Stimulated activated CD4-positive, alpha-beta T cell treated with anti-CD3 and anti-CD28 coated beads, Interleukin-2, amount 100 ng/mL, for 4 hours (primary cell): ENCODE measurements around the gene EFNA5.

Experiments
- DNase-seq: peaks from one replicate; pipeline ENCODE4 v3.0.0-alpha.2; 2020; ENCODE audit warnings: low read depth

The EFNA5 gene

DNA sequence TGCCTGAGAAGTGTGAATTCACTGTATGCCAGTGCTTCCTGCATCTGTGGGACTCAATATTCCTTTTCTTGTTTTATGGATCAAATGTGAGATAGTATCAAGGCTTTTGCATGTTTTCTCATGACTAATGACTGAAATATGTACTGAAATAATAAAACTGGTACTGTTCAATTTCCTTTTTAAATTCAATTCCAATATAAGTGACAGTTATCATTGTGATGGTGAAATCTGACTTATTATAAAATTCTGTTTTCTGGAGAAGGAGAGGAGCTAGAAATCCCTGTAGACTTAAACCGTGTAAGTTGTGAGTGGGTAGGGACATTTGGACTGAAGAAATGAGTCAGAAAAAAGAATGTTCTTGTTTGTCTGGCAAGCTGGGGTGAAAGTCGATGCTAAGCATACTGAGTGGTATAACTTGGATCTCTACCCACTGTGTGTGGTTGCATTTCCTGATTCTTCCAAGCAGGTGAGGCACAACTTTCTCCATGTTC is 245.2 kb downstream of the EFNA5 start:
- no peak for DNase-seq

DNA sequence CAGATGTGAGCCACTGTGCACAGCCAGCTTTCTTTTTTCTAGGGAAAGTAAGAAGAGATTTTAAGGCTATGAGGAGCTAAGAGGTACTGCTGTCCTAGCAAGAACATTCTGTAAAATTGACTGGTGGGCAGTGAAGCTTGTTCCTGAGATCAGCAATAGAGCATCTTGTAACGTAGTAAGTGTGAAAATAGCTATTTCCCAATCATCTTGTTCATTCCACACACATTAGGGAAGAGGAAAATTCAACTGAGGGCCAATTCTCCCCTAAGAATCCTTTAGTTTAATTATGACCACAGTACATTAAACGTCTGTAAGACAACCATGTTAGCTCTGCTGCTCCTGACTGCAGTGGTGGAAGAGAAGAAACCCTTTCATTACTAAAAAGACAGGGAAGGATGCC is 246.2 kb downstream of the EFNA5 start:
- no peak for DNase-seq

DNA sequence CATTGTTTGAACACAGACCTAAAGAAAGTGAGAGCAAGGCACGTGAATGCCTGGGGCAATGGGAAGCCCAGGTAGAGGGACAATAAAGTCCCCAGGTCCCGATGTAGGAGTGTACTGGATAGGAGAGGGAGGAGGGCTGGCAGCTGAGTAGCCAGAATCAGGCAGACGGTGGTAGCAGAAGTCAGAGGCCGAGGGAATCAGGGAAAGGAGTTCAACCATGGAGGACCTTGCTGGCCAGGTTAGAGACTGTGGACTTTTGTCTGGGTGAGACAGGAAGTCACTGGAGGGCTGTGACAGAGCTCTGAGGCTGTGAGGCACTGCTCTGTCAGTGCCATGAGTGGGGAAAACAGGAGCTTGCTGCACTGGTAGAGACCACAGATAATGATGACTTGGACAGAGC is 248.2 kb downstream of the EFNA5 start:
- no peak for DNase-seq

DNA sequence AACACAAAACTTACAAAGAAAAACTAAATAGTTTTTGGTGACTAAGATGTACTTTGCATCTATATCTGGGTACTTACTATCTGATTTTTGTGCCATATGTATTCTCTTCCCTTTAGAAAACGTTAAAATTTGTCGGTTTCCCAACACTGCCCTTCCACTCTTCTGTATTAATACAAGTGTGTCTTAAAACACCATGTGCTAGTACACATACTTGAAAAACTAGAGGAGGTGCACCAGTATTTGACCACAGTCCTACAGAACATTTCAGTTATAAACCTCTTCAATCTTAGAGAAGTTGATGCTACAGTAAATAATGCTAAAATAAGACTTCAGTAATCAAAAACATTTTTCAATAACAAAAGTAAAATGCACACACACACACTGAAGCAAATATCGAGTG is 251.2 kb downstream of the EFNA5 start:
- DNase-seq, result no peak

DNA sequence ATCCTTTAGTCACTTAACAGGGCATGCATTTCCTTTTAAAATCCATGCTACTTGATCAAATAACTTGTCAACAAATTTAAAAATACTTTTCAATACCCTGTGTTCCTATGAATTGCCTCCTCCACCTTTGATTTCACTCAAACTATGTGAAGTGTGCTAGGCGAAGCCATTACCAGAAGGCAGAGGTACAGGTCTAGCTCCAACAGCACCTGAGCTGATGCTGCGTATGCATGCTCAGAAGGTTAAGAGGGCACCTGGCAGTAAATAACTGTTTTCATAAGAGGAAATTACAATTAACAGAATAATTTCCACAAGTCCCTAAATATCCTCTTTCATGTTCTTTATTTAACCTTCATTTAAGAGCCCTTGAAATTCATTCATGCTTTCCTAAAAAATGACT is 251.8 kb downstream of the EFNA5 start:
- DNase-seq, result no peak

DNA sequence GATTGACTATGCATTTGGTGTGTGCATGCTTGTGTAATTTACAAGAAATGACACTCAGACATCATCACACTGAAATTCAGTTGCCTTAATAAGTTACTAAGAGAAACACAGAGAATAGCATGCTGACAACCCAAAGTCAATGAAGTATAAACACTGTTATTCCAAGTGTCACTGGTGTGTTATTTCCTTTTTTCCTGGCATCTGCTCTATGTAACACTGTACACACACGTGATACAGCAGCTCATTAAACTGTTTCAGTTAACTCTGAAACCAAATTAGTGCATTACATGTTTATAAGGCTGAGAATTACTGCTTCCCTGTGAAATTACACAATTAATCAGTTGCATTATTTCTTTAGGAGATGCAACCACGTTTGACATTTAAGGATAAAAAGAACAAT is 252.7 kb downstream of the EFNA5 start:
- DNase-seq, result no peak

DNA sequence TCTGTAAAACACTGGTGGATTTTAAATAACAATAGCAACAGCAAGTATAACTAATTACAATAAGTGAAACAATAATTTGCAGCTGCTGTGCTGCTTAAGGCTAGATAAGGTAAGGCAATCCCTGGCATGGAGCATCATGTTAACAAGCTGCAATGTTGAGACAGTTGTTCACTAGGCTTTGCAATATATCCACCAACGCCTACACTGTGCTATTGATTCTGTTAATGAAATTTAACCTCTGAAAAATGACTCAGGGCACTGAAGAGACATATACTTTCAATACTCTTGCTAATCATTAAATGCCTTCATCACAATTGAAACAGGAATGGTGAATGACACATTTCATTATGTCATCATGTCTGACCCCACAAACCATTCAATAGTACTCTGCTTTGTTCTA is 255.0 kb downstream of the EFNA5 start:
- no peak for DNase-seq

DNA sequence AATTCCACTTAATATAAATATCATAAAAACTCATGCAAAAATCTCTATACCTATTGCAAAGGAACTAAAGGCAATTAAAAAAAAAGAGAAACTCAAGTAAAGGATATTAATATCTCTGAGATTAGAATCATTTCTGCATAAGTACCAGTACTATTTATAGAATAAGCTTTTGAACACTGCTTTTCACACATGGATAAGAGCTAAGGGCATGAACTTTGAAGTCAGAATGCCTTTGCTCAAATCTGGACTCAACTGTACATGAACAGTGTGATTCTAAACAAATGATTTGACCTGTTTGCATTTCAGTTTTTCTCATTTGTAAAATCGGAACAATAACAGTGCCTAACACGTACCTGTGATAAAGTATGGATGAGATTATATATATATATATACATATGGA is 255.9 kb downstream of the EFNA5 start:
- DNase-seq, result no peak

DNA sequence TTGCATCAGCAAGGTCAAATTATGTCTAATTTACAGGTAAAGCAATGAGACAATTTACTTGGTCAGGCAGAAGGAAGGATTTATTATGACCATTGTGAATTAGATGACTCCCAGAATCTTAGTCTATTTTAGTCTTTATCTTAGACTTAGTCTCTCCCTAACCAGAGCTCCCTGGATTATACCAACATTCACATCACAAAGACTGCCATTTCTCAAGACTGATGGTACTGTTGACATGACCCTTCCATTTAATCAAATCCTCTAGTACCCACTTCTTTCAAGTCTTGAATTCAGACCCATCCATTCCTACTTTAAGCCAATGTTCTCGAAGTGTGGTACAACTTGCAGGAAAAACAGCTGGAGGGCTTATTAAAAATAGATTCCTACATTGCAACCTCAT is 257.0 kb downstream of the EFNA5 start:
- no peak for DNase-seq

DNA sequence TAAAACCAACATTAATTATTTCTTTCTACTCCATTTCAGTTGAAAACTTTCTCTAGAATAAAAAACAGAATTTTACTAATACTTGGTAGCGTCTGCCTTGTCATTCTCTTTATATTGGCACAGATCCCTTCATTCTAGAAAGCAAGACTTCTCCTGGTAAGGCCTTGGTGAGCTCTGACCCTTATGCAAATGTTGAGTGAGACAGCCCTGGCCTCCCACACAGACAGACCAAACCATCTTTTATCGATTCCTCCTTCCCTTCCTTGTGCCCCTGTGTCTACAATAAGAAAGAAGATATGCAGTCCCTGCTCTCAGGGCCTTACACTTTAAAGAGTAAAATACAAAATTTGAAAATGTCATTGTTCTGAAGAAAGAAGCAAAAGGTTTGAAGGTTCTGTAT is 262.2 kb downstream of the EFNA5 start:
- DNase-seq, result no peak

DNA sequence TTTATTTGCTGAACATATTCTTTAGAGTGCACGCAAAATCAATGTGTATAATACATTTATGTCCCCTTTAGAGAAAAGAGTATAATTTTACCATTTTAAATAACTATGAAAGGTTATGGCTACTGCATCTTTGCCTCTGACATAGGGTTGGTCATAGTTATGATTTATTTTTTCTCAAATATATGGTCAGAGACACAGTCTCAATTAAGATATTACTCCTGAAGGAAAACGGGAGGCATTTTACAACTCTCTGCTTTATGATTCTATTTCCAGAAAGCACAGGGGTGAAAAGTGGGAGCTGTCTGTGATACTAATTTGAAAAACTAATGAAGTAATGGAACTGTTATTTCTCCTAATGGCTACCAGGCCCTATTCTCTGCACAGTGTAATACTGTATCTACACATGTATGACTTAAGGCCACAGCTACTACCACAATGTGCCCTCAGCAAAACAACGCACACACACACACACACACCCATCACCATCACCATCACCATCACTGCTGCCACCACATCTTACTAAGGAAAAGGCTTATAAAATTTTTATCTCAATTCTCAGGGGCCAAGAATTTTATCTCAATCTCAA is 262.9 kb downstream of the EFNA5 start:
- no peak for DNase-seq

DNA sequence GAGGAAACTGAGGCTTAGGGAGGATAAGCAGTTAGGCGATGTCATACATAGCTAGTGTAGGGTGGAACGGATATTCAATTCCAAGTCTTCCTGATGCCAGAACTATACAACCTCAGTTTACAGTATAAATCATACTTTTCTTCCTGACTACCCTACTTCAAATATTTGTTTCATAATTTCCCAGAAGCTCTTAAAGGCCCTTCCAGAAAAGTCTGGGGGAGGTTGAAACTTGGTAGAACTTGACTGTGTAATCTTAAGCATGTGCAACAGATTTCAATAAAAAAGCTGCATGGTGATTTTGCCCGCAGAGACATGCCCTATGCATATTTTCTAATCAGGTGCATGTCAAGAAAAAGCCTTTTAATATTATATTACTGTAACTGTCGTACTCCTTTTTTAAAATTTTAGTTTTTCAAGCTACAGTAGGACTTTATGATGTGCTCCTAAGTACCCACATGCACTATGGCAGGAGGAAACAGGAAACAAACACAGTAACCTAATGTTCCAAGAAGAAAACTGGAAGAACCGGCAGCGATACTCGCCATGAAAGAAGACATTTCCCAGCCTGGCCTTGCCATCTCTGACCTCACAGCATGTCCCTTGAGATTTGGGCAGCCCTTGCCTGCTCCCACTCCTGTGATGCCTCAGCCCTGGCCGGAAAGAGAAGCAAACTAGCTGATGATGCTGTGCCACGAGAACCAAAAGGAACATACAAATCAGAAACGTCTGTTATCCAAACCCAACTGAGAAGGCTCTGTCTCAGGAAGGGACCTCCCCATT is 266.0 kb downstream of the EFNA5 start:
- DNase-seq, result no peak

DNA sequence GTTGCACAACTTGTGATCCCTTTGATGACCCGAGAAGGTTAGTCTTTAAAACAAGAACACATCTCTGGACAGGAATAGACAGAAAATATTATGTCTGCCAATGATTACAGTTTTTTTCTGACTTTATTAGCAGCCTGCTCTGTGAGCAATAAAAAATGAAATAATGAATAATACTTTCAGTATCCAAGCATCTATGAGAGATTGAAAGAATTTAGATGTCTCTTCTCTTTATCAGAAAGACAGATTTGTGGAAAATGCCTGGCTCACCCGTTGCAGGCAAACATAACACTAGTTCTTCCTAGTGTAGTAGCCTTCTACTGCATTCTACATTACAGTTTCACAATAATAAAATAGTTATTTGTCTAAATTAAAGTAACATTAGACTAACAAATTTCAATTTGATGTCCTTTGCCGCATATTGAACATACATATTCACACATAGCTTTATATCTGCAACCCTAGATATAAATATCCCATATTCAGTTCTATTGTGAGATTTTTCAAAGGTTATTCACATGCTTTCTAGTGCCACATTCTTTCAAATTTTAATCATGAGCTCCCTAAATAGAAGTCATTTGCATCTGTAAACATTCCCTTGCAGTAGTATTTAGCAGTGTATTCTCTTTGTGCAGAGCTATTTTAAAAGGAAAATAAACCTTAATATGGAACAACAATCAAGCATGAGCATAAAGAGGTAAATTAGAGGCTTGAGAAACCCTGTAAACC is 267.3 kb downstream of the EFNA5 start:
- no peak for DNase-seq

DNA sequence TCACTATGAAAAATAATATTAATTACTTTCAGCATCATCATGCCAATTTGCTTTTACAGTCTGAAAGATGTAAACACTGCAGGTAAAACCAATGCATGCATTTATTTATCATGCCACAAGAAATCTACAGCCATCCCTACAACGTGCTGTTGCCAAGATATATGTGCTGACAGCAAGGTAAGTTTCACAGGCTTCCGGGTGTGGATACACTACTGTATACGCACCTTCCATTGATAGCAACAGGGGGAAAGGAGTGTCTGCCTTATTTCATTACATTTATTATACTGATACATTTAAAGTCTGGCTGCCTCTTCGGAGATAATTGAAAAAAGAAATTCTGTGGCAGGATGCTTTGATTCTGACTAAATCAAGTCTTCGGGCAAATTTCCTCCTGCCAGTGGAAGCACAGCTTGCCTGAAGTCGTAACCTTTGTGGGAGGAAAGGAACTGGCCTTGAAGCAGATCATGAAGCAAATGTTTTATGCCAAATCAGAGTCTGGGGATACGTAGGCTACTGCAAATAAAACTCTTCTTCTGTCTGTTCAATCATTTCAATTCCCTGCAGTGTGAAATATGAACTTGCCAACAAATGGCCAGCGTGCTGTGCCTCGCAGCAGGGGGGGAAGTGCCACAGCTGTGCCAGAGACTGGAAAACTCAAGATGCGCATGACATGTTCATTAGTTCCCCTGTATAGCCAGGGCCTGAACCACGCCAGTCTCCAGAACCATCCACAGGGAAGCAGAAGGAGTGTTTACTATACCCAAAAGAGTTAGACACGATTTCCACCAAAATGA is 268.1 kb downstream of the EFNA5 start:
- no peak for DNase-seq

DNA sequence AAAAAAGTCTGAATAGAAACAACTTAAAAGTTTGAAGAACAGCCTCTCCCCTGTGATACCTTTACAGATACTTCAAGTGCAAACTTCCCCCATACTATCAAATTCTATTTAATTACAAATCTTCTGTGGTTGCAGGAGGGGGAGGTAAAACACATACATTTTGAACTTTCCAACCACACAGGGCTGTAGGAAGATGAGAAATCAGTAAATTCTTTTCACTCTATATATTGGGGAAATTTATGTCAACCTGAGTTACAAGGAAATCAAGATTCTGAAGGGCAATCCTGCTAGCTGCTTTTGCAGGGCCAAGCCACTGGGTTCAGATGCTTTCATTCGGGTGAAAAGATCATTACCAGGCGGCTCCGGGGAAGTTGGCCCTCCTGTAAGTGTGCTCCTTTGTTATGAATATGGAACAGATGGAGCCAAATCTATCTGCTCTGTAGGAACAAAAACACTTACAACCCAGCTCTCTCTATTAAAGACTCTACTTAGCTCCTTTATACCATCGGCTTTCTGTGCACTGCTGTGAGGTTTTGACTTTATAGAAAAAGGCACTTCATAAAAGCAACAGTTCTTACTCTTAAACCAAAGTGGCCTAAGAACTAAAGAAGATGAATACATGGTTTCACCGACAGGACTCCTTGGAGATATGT is 269.1 kb downstream of the EFNA5 start:
- no peak for DNase-seq

DNA sequence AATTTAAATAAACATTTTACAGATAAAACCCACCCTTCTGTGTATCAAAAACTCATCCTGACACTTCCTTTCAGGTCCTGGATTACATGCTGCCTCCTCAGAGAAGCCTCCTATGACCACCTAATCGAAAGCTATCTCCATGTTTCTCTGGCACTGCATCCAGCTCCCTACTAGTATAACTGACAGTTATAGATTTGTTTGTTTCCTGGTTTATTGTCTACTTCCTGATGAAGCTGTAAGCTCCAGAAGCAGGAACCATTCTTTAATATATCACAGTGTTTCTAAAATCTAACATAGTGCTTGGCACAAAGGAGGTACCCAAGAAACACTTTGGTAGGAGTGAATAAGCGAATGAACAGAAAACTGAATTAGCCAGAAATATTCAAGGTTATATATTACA is 270.4 kb downstream of the EFNA5 start:
- DNase-seq, result no peak

DNA sequence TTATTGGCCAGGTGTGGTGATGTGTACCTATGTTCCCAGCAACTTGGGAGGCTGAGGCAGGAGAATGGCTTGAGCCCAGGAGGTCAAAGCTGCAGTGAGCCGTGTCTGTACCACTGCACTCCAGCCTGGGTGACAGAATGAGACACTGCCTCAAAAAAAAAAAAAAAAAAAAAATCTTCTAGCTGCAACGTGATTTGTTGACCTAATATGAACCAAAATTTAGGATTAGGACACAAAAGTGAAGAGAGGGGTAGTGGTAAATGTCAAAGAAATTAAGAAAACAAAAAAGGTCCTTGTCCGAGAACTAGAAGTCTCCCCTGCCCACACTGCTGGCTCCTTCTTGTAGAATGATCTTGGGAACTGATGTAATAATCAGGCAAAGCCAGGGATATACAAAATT is 272.0 kb downstream of the EFNA5 start:
- no peak for DNase-seq

DNA sequence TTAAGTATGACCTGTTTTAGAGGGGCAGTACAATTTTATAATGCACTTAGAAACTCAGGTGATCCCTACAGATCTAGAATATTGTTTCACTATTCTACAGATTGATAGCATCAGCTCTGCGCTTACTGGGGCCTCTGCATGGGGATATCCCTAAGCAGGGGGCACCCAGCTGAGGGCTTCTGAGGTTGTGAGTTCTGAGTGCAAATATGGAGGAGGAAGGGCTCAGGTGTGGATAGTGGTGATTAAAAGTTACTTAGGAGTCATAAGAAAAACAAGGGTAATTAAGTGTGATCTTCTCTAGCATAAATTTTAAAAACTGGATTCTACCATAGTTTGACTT is 274.4 kb downstream of the EFNA5 start:
- DNase-seq, result no peak

DNA sequence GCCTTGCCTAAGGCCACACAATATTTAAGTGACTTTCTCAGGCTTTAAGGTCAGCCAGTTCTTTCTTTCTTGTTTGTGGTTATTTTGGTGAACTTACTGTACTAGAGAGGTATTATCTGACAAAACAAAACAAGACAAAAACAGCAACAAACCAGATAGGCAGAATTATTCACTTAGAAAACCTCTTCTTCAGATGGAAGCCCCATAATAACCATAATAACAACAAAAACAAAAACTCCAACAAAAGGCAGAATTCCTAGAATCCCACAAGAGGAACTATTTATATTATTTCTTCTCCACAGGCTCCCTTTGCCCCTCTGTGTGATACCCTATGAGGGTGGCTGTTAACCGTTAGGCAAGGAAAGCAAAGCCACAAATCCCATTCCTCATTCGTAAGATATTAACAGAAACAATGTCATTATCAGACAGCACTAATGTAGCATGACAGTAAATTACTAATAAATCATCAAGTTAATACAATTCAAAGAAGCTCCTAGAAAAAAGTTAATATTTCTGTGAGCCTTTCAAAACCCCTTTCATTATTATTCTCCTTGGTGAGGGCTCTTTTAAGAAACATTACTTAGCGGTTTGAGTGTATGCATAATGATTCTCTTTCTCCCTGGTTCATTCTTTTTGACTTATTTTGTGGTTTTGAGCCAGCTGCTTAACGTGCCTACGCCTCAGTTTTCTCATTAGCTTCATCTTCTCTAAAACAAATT is 274.9 kb downstream of the EFNA5 start:
- no peak for DNase-seq

DNA sequence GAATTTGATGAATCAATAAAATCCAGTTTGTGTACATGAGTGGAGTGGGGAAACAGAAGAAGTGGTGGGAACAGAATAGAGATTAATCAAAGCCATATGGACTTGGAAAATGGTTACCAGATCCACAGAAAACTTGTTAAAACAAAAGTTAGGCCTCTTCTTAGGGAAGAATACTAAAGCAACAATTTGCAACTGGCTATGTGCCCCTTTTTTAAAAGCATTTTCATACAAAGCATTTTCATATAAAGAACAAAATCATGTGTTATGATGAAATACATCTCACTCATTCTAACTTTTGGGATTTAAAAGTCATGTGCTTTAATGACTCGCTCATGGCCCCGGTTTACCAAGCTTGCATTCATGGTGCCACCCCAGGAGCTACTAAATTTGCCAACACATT is 276.9 kb downstream of the EFNA5 start:
- DNase-seq, result no peak

DNA sequence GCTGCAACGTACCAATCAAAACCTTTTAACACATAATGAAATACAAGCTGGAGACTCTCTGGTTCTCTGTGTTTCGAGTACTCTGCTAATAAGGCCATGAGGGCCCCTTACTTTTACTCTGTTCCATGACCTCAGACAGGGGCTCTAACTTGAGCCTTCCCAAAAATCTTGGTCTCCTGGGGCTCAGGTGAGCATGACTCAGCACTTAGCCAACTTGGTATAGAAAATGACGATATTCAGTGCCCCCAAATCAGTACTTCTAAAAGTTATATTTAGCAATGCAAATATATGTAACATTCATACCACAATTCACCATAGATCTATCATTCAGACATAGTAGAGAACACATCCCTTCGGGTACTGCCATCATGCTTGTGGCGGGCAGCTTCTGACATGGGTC is 278.9 kb downstream of the EFNA5 start:
- no peak for DNase-seq

DNA sequence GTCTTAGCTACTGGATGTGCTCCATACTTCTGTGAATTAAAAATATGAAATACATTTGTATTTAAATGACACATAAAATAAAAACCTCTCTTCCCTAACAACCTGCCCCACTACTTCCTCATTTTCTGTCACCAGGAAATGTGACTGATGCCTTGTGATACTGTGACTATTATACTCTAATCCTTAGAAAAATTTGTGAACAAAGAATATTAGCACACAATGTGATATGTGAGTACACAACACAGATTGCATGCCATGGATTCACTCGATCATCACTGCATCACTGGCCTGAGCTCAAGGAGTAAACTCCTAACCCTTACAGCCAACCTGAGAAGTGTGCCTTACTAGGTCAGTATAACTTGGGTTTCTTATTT is 281.0 kb downstream of the EFNA5 start:
- no peak for DNase-seq
